Breast epithelium (tissue), 3 donors: ENCODE data around the gene ANGPT4.

Source experiments
- POLR2A ChIP-seq: fragments of 450-650 bp; IDR thresholded peaks from one replicate; pipeline ENCODE4 v1.6.1; 2016; ENCODE audit warnings: antibody characterized with exemption, mild to moderate bottlenecking, moderate library complexity
- POLR2AphosphoS5 ChIP-seq, 3 donors: sonication (generic); formaldehyde crosslinking; IDR thresholded peaks; one replicate each; pipeline ENCODE4 v1.6.1; 2017; ENCODE audit warnings: antibody characterized with exemption in 3 of 3
- TF ChIP-seq, protein P1 (sequence below), 3 donors: fragments of 450-650 bp; IDR thresholded peaks; one replicate each; pipeline ENCODE4 v1.5.1; 2016 to 2017; ENCODE audit warnings: antibody characterized with exemption in 3 of 3, mild to moderate bottlenecking in 3 of 3, moderate library complexity in 3 of 3

DNA sequence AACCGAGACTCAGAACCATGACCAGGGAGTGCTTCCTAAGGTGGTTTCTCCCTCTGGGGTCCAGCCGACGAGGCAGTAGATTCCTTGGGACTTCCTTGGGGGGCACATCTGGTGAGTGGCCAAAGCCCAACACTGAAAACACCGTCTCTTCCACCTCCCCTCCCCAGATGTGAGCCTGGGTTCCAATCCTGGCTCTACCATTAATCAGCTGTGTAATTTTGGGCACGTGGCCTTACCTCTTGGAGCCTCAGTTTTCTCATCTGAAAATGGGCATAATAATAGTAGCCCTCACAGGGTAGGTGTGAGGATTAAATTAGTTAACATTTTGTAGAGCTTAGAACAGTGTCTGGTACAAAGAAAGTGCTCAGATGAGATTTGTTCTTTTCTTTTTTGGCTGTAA lies 77.1 kb downstream of the ANGPT4 start:
- no peak for TF ChIP-seq POLR2AphosphoS5 (IDR thresholded peaks at IDR 0.05)
- TF ChIP-seq, protein P1, sequence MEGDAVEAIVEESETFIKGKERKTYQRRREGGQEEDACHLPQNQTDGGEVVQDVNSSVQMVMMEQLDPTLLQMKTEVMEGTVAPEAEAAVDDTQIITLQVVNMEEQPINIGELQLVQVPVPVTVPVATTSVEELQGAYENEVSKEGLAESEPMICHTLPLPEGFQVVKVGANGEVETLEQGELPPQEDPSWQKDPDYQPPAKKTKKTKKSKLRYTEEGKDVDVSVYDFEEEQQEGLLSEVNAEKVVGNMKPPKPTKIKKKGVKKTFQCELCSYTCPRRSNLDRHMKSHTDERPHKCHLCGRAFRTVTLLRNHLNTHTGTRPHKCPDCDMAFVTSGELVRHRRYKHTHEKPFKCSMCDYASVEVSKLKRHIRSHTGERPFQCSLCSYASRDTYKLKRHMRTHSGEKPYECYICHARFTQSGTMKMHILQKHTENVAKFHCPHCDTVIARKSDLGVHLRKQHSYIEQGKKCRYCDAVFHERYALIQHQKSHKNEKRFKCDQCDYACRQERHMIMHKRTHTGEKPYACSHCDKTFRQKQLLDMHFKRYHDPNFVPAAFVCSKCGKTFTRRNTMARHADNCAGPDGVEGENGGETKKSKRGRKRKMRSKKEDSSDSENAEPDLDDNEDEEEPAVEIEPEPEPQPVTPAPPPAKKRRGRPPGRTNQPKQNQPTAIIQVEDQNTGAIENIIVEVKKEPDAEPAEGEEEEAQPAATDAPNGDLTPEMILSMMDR (IDR thresholded peaks at IDR 0.05): no peak
- no peak for TF ChIP-seq POLR2A
